LHCN-M2 (cell line): ENCODE data around the gene ATRX. TPM values are rescaled to one million over a fixed set of nuclear protein-coding genes. Genes with fewer than 3 reads are reported as not detected.
"Not testable (repeated sequence)": the region's sequence is repeated elsewhere in the genome, so short reads cannot be mapped to it uniquely, and the experiment has no call there.

Experiments
- DNase-seq: peaks from one replicate; pipeline ENCODE4 v3.0.0-alpha.2; 2012; ENCODE audit warnings: low read depth
- total RNA-seq: library from RNA; depleted of rRNA; stranded (reverse); fragments of >200 nt; gene quantifications from 2 replicates; pipeline ENCODE4 v1.2.3, GENCODE V29; 2014

Gene ATRX
- total RNA-seq, 1 experiment from 2014 or later = 48.9 TPM

DNA sequence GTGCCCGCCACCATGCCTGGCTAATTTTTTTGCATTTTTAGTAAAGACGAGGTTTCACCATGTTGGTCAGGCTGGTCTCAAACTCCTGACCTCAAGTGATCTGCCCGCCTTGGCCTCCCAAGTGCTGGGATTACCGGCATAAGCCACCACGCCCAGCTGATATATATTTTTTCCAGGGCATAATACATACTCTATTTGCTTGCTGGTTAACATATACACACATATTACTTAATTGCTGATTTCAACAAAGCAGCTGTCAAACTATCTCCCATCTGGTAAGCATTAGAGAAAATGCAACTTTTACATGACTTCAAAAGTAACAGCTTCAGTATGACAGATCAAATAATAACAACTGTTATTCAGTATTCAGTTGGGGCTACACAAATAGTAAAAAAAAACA lies 164.6 kb downstream of the ATRX start:
- DNase-seq = not testable (repeated sequence)

DNA sequence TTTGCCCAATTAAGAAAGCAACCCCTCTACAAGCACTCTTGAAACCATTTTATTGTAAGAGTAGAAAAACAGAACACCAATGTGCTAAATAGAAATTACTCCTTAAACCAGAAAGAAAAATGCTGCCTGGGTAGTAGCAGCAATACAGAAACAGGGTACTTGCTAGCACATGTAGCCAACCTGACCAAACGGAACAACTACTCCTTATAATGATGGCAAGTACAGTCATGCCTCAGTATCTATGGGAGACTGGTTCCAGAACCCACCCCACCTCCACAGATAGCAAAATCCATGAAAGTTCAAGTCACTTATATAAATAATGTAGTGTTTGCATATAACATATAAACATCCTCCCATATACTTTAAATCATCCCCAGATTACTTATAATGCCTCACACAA lies 168.8 kb downstream of the ATRX start:
- DNase-seq = no peak

DNA sequence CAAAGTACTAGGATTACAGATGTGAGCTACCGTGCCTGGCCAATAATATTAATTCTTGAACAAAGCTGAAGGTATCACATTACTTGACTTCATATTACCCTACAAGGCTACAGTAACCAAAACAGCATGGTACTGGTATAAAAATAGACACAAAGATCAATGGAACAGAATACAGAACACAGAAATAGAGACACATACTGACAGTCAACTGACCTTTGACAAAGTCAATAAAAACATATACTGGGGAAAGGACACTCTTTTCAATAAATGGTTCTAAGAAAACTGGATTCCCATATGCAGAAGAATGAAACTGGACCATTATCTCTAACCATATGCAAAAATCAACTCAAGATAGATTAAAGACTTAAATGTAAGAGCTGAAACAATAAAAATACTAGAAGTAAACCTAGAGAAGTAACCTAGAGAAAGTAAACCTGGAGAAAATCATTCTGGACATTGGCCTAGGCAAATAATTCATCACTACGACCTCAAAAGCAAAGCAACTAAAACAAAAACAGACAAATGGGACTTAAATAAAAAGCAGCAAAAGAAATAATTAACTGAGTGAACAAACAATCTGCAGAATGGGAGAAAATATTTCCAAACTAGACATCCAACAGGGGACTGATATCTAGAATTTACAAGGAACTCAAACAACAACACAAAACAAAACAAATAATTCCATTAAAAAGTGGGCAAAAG lies 182.2 kb downstream of the ATRX start:
- no peak for DNase-seq

DNA sequence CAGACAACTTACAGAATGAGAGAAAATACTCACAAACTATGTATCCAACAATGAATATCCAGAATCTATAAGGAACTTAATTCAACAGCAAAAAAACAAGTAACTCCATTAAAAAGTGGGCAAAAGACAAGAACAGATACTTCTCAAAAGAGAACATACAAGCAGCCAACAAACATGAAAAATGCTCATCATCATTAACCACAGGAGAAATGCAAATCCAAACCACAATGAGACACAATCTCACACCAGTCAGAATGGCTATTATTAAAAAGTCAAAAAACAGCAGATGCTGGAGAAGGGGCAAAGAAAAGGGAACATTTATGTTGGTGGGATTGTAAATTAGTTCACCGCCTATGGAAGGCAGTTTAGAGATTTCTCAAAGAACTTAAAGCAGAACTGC lies 188.5 kb downstream of the ATRX start:
- DNase-seq = peak; percentile 23

DNA sequence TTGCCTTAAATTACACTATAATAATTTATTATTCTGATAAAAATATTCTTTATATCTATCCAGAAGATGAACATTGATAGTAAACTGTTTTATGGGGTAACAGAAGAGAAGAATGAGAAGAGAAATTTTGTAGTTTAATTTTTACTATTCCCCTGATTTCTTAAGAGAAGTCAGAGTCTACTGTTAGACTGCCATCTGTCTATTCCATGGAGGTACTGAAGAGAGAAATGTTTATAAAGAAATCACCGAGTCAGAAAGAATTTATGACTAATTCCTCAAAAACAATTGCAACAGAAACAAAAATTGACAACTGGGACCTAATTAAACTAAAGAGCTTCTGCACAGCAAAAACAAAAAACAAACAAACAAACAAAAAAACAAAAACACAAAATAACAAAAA lies 188.9 kb downstream of the ATRX start:
- DNase-seq = peak; percentile 51

DNA sequence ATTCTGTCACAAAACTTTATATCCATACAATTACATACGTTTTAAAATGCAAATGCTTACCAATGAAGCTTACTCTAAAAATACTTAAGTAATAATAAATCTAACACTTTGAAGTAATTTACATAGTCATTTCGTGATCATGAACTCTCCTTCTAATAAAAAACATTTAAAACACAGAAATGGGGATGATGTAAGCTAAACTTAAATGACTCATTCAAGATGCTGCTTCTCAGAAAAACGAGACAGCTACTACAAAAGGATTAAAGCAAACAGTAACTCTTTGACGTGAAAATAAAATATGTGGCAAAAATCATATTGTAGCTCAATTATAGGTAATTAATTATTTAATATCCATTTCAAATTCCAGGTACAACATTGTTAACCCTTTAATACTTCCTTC lies 190.2 kb downstream of the ATRX start:
- DNase-seq = no peak

DNA sequence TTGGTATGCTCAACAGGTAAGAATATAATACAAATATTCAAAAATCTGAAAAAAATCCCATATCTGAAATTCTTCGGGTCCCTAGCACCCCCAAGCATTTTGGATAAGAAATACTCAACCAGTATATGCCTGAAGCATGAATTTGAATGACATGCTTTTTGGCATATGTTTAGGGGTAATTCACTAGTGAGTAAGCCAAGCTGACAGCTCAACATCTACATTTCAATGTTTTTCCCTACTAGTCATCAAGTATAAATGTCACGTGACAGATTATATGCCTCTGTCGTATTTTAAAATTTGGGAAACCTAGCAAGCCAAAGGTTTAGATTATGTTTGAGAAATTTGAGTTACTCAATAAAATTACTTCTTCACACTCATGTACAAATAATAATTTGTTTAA lies 213.7 kb downstream of the ATRX start:
- DNase-seq = peak; percentile 37

DNA sequence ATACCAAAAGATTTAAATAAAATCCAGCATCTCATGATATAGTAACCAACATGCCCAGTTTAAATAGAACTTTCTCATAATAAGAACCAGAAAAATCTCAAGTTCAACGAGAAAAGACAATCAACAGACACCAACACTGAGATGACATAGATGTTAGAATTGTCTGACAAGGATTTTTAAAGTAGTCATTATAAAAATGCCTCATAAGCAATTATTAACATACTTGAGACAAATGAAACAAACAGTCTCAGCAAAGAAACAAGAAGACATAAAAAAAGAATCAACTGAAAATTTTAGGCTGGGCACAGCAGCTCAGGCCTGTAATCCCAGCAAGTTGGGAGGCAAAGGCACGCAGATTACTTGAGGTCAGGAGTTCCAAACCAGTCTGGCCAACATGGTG lies 220.7 kb downstream of the ATRX start:
- DNase-seq = no peak

DNA sequence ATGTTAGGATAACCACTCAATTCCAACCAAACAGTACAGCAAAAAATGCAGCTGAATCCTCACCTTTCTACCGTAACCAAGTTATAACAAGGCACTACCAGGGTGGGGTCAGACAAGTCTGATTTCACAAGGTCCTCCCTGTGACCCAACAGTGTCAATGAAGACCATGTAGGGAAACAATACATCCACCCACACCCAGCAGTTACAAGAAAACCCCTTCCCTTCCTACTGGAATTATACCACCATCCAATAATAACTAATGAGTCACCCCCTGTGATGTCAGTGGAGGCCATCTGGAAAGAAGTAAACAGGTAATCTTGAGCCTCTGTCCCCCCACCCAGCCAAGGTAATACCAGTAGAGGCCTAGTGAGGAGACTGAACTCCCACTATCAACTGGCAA lies 221.2 kb downstream of the ATRX start:
- no peak for DNase-seq

DNA sequence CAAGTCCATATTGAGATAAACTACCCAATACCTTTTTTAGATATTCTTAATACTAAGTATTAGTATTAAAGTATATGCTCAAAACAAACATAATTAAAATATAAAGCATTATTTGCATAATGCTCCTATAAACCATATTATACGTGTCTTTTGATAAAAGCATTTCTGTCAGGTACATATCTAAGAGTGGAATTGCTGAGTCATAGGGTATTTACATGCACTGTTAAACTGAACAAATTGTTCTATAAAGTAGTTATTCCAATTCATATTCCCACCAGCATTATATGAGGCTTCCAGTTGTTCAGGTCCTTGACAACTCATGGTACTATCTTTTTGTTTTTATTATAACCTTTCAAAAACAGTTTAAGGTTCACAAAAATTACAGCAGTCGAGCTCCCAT lies 224.6 kb downstream of the ATRX start:
- no peak for DNase-seq

DNA sequence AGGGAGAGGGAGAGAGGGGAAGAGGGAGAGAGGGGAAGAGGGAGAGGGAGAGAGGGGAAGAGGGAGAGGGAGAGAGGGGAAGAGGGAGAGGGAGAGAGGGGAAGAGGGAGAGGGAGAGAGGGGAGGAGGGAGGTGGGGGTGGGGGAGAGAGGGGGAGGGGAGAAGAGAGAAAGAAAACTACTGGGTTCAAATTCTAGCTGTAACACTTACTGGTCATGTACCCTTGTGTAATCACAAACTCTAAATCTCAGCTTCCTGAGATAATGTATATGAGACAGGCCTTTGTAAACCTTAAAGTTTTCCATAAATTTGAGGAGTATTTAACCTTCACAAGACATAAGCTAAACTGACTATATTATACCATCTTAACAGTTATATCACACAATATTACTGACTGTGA lies 229.7 kb downstream of the ATRX start:
- no peak for DNase-seq

DNA sequence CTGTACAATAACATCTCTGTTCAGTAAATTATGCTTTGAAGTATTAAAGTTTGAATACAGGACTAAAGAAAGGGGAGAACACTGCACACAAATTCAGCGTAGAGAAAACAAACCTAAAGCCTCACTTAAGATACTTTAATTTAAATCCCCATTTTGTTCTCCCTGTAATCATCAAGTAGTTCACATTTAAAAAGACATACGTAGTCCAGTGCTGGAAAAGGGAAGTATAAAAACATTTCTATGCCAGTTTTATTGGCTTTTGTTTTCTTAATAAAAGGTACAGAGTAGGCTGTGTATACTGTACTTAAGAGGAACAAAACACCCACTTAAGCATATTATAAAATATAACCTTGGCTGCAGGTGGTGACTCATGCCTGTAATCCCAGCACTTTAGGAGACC lies 237.3 kb downstream of the ATRX start:
- DNase-seq = no peak

DNA sequence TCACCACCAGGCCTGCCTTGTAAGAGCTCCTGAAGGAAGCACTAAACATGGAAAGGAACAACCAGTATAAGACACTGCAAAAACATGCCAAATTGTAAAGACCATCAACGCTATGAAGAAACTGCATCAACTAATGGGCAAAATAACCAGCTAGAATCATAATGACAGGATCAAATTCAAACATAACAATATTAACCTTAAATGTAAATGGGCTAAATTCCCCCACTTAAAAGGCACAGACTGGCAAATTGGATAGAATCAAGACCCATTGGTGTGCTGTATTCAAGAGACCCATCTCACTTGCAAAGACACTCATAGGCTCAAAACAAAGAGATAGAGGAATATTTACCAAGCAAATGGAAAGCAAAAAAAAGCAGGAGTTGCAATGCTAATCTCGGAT lies 246.2 kb downstream of the ATRX start:
- not testable (repeated sequence) for DNase-seq

DNA sequence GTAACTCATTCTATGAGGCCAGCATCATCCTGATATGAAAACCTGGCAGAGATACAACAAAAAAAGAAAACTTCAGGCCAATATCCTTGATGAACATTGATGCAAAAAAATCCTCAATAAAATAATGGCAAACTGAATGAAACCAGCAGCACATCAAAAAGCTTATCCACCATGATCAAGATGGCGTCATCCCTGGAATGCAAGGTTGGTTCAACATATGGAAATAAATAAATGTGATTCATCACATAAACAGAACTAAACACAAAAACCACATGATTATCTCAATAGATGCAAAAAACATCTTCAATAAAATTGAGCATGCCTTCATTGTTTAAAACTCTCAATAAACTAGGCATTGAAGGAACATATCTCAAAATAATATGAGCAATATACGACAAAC lies 254.8 kb downstream of the ATRX start:
- peak; percentile 9 for DNase-seq

DNA sequence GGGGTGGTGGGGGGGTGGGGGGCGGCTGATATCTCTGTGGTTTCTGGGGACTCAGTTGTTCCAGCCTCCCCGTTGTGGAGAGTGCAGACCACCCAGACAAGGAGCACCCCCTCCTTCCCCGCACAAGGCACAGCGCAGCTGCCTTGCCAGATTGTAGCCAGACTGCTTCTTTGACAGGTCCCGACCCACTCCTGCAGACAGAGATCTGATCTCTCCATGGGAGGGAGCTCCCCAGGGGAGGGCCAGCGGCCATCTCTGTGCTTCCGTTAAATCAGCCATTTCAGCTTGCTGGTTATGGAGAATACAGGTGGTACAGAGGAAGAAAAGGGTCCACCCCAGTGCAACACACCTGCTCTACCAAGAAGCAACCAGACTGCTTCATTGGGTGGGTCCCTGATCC lies 258.0 kb downstream of the ATRX start:
- no peak for DNase-seq

DNA sequence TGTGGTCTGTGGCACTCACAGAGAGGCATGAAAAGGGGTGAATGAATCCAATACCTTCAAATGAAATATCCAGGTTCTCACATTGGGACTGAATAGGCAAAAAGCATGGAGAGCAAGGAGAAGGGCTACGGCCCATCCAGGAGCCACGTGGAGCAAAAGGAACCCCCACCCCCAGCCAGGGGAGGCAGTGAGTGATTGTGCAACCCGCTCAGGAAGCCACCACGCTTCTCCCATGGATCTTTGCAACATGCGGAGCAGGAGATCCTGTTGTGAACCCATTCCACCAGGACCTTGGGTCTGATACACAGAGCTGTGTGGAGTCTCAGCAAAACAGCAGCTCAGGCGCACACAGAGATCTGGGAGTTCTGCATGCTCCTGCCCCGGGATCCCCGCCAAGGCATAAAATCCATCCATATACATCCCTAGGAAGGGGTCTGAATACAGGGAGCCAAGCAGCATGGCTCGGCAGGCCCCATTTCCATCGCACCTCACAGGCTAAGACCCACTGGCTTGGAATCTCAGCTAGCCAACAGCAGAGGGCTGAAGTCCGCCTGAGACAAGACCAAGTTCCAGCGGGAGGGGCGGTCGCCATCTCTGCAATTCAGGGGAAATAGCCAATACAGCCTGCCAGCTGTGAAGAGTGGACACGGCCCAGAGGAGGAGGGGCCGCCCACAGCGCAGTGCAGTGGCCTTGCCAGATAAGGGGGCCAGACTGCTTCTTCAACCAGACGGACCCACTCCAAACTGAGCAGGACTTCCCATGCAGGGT lies 258.6 kb downstream of the ATRX start:
- DNase-seq = no peak

DNA sequence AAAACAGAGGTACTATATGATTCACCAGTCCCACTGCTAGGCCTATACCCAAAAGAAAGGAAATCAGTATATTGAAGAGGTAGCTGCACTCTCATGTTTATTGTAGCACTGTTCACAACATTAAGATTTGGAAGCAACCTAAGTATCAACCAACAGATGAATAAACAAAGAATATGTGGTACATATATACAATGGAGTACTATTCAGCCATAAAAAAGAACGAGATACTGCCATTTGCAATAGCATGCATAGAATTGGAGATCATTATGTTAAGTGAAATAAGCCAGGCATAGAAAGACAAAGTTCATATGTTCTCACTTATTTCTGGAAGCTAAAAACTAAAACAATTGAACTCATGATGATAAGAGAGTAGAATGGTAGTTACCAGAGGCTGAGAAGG lies 266.3 kb downstream of the ATRX start:
- no peak for DNase-seq

DNA sequence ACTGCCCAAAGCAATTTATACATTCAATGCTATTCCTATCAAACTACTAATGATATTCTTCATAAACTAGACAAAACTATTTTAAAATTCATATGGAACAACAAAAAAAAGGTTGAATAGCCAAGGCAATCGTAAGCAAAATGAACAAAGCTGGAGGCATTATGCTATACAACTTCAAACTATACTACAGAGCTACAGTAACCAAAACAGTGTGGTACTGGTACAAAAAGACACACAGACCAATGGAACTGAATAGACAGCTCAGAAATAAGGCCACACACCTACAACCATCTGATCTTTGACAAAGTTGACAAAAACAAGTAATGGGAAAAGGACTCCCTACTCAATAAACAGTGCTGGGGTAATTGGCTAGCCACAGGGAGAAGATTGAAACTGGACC lies 271.8 kb downstream of the ATRX start:
- no peak for DNase-seq

DNA sequence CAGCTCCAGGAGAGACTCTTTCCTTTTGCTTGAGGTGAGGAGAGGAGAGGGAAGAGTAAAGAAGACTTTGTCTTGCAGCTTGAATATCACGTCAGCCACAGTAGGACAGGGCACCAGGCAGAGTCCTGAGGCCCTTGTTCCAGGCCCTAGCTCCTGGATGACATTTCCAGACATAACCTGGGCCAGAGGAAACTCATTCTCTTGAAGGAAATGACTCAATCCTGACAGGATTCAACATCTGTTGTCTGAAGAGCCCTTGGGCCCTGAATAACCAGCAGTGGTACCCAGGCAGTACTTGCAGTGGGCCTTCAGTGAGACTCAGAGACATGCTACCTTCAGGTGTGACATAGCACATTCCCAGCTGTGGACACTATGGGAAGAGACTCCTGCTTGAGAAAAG lies 276.0 kb downstream of the ATRX start:
- DNase-seq = peak; percentile 10

DNA sequence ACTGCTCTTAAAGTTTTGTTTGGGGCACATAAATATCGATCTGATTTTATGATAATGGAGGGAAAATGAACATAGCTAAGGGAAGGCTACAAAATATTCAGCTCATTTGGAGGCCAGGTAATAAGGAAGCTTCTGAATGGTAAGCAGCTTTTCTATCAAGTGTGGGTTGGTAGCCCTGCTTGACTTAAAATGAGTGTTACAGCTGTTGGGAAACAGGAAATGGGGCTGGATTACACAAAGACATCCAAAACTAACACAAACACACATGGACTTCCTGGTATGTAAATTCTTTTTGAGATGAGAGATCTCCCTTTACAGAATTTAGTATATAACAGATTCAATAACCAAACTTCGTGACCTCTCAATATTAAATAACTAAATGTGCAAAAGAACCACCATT lies 280.8 kb downstream of the ATRX start:
- DNase-seq = peak; percentile 54

DNA sequence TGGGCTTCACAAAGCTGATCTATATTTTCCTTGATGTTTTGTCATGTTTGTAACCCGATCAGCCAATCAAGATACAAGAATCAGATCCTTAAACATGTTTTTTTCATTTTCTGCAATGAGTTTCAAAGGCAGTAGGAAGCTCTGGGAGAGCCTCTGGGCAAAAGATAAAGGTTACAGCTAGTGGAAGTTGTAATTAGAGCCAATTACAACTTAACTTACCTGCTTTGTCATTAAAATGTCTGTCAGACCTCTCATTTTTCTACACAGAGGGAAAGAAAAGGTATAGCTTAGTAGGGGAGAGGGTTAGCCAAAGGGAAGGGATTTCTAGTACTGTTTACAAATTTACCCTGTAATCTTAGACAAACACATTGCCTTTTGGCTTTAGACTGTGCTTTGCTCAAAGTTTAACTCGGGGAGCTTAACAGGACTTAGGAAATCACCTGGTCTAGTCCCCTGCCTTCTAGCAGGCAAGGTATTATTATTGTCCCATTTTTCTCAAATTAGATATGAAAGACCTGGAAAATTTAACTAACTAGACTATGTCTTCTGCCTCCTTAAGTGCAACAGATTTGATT lies 283.0 kb downstream of the ATRX start:
- no peak for DNase-seq

DNA sequence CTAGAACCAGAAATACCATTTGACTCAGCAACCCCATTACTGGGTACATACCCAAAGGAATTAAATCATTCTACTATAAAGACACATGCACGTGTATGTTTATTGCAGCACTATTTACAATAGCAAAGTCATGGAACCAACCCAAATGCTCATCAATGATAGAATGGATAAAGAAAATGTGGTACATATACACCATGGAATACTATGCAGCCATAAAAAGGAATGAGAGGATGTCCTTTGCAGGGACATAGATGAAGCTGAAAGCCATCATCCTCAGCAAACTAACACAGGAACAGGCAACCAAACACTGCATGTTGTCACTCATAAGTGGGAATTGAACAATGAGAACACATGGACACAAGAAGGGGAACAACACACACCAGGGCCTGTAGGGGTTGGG lies 285.9 kb downstream of the ATRX start:
- DNase-seq = not testable (repeated sequence)
